Osteoblast (primary cell): ENCODE data around the gene DMD. TPM values are rescaled to one million over a fixed set of nuclear protein-coding genes. Genes with fewer than 3 reads are reported as not detected.

Experiments
- DNase-seq: peaks from one replicate; pipeline ENCODE4 v3.0.0; 2011; ENCODE audit warnings: low spot score, mixed read lengths; ENCODE audit not compliant: insufficient read length; ENCODE audit errors: missing footprints
- H2AFZ ChIP-seq: 2 replicates; pipeline ENCODE4 v1.6.0; 2011; ENCODE audit warnings: mild to moderate bottlenecking, low read length
- H3K27ac ChIP-seq: 2 replicates; pipeline ENCODE4 v1.5.1; 2011; ENCODE audit warnings: mild to moderate bottlenecking, low read depth, low read length, moderate library complexity
- H3K27me3 ChIP-seq: 2 replicates; pipeline ENCODE4 v1.6.0; 2012; ENCODE audit warnings: mild to moderate bottlenecking, control low read depth, inconsistent platforms, low read length, moderate library complexity; ENCODE audit not compliant: insufficient read depth
- H3K36me3 ChIP-seq: 2 replicates; pipeline ENCODE4 v1.5.1; 2011; ENCODE audit warnings: mild to moderate bottlenecking, low read length, control low read depth, moderate library complexity; ENCODE audit not compliant: insufficient read depth
- H3K4me1 ChIP-seq: 2 replicates; pipeline ENCODE4 v1.5.1; 2011; ENCODE audit warnings: mild to moderate bottlenecking, low read length, control low read depth, moderate library complexity; ENCODE audit not compliant: insufficient read depth
- H3K4me2 ChIP-seq: 2 replicates; pipeline ENCODE4 v1.6.0; 2011; ENCODE audit warnings: mild to moderate bottlenecking, low read length; ENCODE audit not compliant: insufficient read depth
- H3K4me3 ChIP-seq: fragments of 200-600 bp; sonication (generic); 3 replicates; pipeline ENCODE4 v1.5.1; 2012; ENCODE audit warnings: mild to moderate bottlenecking, low read length, inconsistent platforms; ENCODE audit not compliant: insufficient read depth
- H3K79me2 ChIP-seq: 2 replicates; pipeline ENCODE4 v1.6.0; 2012; ENCODE audit warnings: mild to moderate bottlenecking, low read length, control low read depth, inconsistent platforms; ENCODE audit not compliant: insufficient read depth
- H3K9me3 ChIP-seq: 2 replicates; pipeline ENCODE4 v1.5.1; 2011; ENCODE audit warnings: low read depth, low read length, control low read depth
- H4K20me1 ChIP-seq: 2 replicates; pipeline ENCODE4 v1.6.0; 2012; ENCODE audit warnings: mild to moderate bottlenecking, low read length, control low read depth; ENCODE audit not compliant: insufficient read depth
- total RNA-seq: library from RNA; depleted of rRNA; stranded (reverse); fragments of >200 nt; gene quantifications from 2 replicates; pipeline ENCODE4 v1.2.3, GENCODE V29; 2012
- TF ChIP-seq, protein P1 (sequence below): IDR thresholded peaks from 2 replicates; pipeline ENCODE4 v1.5.1; 2011; ENCODE audit warnings: mild to moderate bottlenecking, low read depth, low read length, moderate library complexity; ENCODE audit errors: extremely low read depth

DMD gene
- total RNA-seq, 1 donor = 12.7 TPM

DNA sequence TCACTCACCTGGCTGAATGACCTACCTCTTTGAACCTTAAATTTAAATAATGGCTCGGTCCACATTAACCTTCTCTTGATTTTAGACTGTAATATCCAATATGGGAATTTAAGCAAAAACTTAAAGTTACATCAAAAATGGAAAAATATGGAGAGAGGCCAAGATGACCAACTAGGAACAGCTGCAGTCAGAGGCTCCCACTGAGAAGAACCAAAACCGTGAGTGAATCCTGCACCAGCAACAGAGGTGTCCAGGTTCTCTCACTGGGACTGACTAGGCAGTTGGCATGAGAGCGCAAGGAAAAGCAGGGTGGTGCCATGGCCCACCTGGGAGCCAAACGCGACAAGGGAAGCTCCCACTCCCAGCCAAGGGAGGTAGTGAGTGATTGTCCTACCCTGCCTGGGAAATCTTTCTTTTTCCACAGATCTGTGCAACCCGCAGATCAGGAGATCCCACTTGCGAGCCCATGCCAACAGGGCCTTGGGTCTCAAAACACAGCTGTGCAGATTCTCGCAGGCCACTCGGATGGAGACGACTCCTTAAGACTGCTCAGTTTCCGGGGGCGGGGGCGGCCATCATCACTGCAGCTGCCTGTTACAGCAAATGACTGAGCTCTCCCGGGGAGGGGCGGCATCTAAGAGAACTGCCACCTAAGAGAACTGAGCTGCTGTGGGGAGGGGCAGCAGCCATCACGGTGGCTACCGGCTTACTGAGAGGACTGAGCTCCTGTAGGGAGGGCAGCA, 343.4 kb downstream of the DMD start:
- DNase-seq = no peak
- no peaks in the 10 kb centered on the region for H3K79me2 ChIP-seq
- H3K4me2 ChIP-seq = no peak overlapping the region
- no peak overlapping the region for H2AFZ ChIP-seq
- H3K27ac ChIP-seq = no peak overlapping the region
- TF ChIP-seq, protein P1, sequence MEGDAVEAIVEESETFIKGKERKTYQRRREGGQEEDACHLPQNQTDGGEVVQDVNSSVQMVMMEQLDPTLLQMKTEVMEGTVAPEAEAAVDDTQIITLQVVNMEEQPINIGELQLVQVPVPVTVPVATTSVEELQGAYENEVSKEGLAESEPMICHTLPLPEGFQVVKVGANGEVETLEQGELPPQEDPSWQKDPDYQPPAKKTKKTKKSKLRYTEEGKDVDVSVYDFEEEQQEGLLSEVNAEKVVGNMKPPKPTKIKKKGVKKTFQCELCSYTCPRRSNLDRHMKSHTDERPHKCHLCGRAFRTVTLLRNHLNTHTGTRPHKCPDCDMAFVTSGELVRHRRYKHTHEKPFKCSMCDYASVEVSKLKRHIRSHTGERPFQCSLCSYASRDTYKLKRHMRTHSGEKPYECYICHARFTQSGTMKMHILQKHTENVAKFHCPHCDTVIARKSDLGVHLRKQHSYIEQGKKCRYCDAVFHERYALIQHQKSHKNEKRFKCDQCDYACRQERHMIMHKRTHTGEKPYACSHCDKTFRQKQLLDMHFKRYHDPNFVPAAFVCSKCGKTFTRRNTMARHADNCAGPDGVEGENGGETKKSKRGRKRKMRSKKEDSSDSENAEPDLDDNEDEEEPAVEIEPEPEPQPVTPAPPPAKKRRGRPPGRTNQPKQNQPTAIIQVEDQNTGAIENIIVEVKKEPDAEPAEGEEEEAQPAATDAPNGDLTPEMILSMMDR = no peak
- H4K20me1 ChIP-seq = no peaks in the 10 kb centered on the region
- no peak overlapping the region for H3K4me3 ChIP-seq
- no peaks in the 10 kb centered on the region for H3K4me1 ChIP-seq
- no peaks in the 10 kb centered on the region for H3K27me3 ChIP-seq
- no peaks in the 10 kb centered on the region for H3K9me3 ChIP-seq
- H3K36me3 ChIP-seq = no peaks in the 10 kb centered on the region

DNA sequence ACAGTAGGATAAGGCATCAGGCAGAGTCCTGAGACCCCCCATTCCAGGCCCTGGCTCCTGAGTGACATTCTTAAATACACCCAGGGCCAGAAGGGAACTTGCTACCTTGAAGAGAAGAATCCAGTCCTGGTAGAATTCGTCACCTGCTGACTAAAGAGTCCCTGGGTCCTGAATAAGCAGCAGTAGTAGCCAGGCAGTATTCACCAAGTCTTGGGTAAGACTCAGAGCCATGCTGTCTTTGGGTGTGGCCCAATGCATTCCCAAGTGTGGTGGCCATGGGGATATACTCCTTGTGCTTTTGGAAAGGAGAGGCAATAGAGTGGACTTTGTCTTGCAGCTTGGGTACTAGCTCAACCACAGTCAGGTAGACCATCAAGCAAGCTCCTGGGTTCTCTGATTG, 359.1 kb downstream of the DMD start:
- no peak overlapping the region for H2AFZ ChIP-seq
- H3K27ac ChIP-seq = no peak overlapping the region
- no peaks in the 10 kb centered on the region for H3K36me3 ChIP-seq
- no peak for DNase-seq
- H3K79me2 ChIP-seq = no peaks in the 10 kb centered on the region
- H3K4me1 ChIP-seq = no peaks in the 10 kb centered on the region
- H3K9me3 ChIP-seq = peaks cover 4% of the 10 kb centered on the region
- H4K20me1 ChIP-seq = no peaks in the 10 kb centered on the region
- H3K4me2 ChIP-seq = no peak overlapping the region
- no peaks in the 10 kb centered on the region for H3K27me3 ChIP-seq
- no peak overlapping the region for H3K4me3 ChIP-seq
- TF ChIP-seq, protein P1 = no peak

DNA sequence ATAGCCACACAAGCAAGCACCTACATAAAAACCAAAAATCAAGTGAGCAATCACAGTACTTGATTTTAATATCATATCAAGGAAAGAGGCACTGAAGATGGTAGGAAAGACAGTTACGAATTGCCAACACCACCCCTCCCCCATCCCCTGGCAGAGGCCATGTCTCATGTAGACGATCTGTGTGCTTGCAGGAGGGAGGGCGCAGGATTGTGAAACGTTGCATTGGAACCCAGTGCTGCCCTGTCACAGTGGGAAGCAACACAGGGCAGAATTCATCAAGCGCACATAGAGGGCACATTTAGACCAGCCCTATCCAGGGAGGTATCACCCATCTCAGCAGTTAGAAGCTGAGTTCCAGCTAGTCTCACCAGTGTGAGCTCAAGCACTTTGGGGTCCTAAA, 359.8 kb downstream of the DMD start:
- no peak overlapping the region for H3K4me3 ChIP-seq
- peaks cover 4% of the 10 kb centered on the region for H3K9me3 ChIP-seq
- no peak overlapping the region for H3K4me2 ChIP-seq
- no peak overlapping the region for H3K27ac ChIP-seq
- no peaks in the 10 kb centered on the region for H3K27me3 ChIP-seq
- no peaks in the 10 kb centered on the region for H3K4me1 ChIP-seq
- H2AFZ ChIP-seq = no peak overlapping the region
- no peaks in the 10 kb centered on the region for H3K36me3 ChIP-seq
- TF ChIP-seq, protein P1 = no peak
- no peaks in the 10 kb centered on the region for H3K79me2 ChIP-seq
- H4K20me1 ChIP-seq = no peaks in the 10 kb centered on the region
- DNase-seq = no peak

DNA sequence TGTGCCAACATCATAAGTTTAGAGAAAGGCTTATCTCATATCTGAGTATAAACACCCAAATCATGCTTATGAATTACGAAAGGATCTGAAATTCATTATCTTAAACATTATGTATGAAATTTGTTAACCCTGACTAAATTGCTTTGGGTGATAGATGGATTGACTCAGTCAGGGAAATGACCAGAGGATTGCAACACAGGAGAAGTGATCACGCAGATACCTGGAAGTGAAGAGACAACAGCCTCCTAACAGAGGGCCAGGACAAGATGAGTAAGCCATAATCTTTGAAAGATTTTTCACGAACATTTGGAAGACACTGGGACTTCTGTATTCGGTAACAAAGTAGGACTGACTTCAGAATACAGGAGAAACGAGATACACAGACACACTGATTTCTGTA, 363.4 kb downstream of the DMD start:
- Histone ChIP-seq H3K9me3 (peaks cover 4% of the 10 kb centered on the region), H4K20me1 (no peaks in the 10 kb centered on the region), H2AFZ (no peak overlapping the region), H3K79me2 (no peaks in the 10 kb centered on the region), H3K27ac (no peak overlapping the region), H3K27me3 (no peaks in the 10 kb centered on the region), H3K4me2 (no peak overlapping the region), H3K4me3 (no peak overlapping the region), H3K36me3 (no peaks in the 10 kb centered on the region), H3K4me1 (no peaks in the 10 kb centered on the region)
- TF ChIP-seq, protein P1 = no peak
- no peak for DNase-seq
